OCI-LY3 (cell line): ENCODE measurements around the gene WHRN.

Source experiments
- CTCF ChIP-seq: fragments of 200-600, 300-600 bp; sonication (generic); IDR thresholded peaks from 2 replicates; pipeline ENCODE4 v1.5.1; 2014; ENCODE audit warnings: antibody characterized with exemption, low read length, low read depth
- EZH2phosphoT487 ChIP-seq: fragments of 200-600 bp; shearing (Covaris generic); IDR thresholded peaks from 2 replicates; pipeline ENCODE4 v1.6.1; 2018; ENCODE audit warnings: antibody characterized with exemption, mixed run types, low read depth

- no peak for TF ChIP-seq CTCF
- no peak for TF ChIP-seq EZH2phosphoT487
Observed at GRCh38 chr9:114408645-114409044, 96.6 kb downstream of the WHRN start.
